ENCODE data around the gene THADA. TPM values are rescaled to one million over a fixed set of nuclear protein-coding genes. Genes with fewer than 3 reads are reported as not detected.

THADA gene
- total RNA-seq, 1 donor, result 39.4 TPM

DNA sequence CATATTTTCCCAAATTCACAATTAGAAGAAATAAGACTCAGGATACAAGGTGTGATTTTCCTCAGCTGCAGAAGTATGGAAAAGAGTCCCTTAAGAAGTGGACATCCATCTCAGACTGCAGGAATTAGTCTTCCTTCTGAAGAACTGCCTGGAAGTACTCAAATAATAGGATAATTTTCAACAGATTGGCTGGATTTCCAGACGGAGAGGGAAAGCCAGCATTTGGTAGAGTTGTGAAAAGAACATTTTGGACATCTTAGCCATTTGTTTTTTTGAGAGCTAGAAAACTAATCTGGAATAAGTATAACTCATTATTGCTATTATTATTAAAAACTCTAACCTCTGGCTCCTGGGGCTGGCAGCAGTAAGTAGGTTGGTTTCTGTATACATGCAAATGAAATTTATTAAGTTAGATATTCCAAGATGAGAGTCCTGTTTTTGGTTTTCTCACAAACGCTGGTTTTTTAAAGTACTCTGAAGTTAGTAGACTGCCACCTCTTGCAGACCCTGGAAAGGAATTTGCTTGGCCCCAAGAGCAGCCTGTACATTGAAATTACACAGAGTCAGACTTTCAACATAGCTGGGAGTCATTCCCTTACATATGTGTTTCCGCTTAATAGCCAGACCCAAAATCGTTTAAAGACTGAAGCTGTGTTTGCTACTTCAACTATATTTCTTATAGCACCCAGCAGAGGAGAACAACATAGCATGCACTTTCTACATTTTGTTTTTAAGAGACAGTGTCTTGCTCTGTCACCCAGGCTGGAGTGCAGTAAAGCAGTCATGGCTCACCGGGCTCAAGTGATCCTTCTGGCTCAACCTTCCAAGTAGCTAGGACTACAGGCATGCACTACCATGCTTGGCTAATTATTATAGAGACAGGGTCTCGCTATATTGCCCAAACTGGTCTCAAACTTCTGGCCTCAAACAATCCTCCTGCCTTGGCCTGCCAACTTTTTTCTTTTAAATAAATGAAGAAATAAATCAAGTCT is 142.4 kb downstream of the THADA start:
- no peak overlapping the region for H3K27ac ChIP-seq (ENCODE audit: low read depth, low read length)
- DNase-seq (ENCODE audit: insufficient read length, low spot score, missing footprints), result no peak

DNA sequence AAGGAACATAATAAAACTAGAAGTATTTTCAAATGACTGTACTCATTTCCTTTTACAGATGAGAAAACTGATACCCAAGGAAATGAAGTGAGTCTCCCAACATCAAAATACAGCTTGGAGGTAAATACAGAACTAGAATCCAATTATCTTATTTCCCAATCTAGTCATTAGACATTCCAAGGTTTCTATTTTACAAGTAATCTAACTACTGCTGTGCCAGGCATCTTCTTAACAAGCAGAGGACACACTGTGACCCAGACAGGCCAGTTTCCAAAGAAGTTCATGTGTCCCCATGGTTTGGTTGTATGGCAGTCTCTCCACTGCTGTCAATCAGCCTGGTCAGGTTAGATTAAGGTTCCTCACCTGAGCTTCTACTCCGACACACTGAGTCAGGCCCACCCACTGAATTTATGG is 143.5 kb downstream of the THADA start:
- H3K9me3 ChIP-seq (ENCODE audit: low read depth, low read length), result no peaks in the 10 kb centered on the region
- H3K79me2 ChIP-seq (ENCODE audit: insufficient read depth, low read length), result no peaks in the 10 kb centered on the region
- H2AFZ ChIP-seq (ENCODE audit: low read length), result no peak overlapping the region
- H3K4me2 ChIP-seq (ENCODE audit: insufficient read depth, low read length), result no peak overlapping the region
- DNase-seq (ENCODE audit: insufficient read length, low spot score, missing footprints), result no peak
- peaks cover 31% of the 10 kb centered on the region for H3K4me1 ChIP-seq (ENCODE audit: insufficient read depth, low read length)
- TF ChIP-seq, protein P1, sequence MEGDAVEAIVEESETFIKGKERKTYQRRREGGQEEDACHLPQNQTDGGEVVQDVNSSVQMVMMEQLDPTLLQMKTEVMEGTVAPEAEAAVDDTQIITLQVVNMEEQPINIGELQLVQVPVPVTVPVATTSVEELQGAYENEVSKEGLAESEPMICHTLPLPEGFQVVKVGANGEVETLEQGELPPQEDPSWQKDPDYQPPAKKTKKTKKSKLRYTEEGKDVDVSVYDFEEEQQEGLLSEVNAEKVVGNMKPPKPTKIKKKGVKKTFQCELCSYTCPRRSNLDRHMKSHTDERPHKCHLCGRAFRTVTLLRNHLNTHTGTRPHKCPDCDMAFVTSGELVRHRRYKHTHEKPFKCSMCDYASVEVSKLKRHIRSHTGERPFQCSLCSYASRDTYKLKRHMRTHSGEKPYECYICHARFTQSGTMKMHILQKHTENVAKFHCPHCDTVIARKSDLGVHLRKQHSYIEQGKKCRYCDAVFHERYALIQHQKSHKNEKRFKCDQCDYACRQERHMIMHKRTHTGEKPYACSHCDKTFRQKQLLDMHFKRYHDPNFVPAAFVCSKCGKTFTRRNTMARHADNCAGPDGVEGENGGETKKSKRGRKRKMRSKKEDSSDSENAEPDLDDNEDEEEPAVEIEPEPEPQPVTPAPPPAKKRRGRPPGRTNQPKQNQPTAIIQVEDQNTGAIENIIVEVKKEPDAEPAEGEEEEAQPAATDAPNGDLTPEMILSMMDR (IDR thresholded peaks at IDR 0.05; ENCODE audit: extremely low read depth, low read depth, low read length), result no peak
- no peaks in the 10 kb centered on the region for H3K36me3 ChIP-seq (ENCODE audit: insufficient read depth, low read length)
- no peaks in the 10 kb centered on the region for H3K27me3 ChIP-seq (ENCODE audit: insufficient read depth, low read length)
- no peak overlapping the region for H3K27ac ChIP-seq (ENCODE audit: low read depth, low read length)
- H4K20me1 ChIP-seq (ENCODE audit: insufficient read depth, low read length), result no peaks in the 10 kb centered on the region
- no peak overlapping the region for H3K4me3 ChIP-seq (ENCODE audit: insufficient read depth, low read length)

More for the DNA sequence above, 142.4 kb downstream of the THADA start:
- peaks cover 41% of the 10 kb centered on the region for H3K4me1 ChIP-seq (ENCODE audit: insufficient read depth, low read length)
- TF ChIP-seq, protein P1 (IDR thresholded peaks at IDR 0.05; ENCODE audit: extremely low read depth, low read depth, low read length), result no peak
- H3K27me3 ChIP-seq (ENCODE audit: insufficient read depth, low read length), result no peaks in the 10 kb centered on the region
- no peak overlapping the region for H3K4me2 ChIP-seq (ENCODE audit: insufficient read depth, low read length)
- H4K20me1 ChIP-seq (ENCODE audit: insufficient read depth, low read length), result no peaks in the 10 kb centered on the region
- no peaks in the 10 kb centered on the region for H3K79me2 ChIP-seq (ENCODE audit: insufficient read depth, low read length)
- H3K9me3 ChIP-seq (ENCODE audit: low read depth, low read length), result no peaks in the 10 kb centered on the region
- H3K36me3 ChIP-seq (ENCODE audit: insufficient read depth, low read length), result no peaks in the 10 kb centered on the region
- no peak overlapping the region for H2AFZ ChIP-seq (ENCODE audit: low read length)
- H3K4me3 ChIP-seq (ENCODE audit: insufficient read depth, low read length), result no peak overlapping the region

DNA sequence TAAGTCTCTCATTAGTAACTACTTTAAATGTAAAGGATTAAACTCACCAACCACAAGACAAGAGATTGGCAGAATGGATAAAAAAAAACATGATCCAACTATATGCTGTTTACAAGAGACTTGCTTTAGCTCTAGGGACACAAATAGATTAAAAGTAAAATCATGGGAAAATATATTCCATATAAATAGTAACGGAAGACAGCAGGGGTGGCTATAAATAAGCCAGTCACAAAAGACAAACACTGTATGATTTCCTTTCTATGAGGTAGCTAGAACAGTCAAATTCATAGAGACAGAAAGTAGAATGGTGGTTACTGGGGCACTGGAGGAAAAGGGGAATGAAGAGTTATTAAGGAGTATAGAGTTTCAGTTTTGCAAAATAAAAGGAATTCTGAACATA is 145.2 kb downstream of the THADA start:
- Histone ChIP-seq H3K4me2 (ENCODE audit: insufficient read depth, low read length) (no peak overlapping the region), H3K9me3 (ENCODE audit: low read depth, low read length) (no peaks in the 10 kb centered on the region), H3K27ac (ENCODE audit: low read depth, low read length) (no peak overlapping the region), H4K20me1 (ENCODE audit: insufficient read depth, low read length) (no peaks in the 10 kb centered on the region), H3K27me3 (ENCODE audit: insufficient read depth, low read length) (no peaks in the 10 kb centered on the region), H2AFZ (ENCODE audit: low read length) (no peak overlapping the region), H3K4me1 (ENCODE audit: insufficient read depth, low read length) (peaks cover 21% of the 10 kb centered on the region), H3K79me2 (ENCODE audit: insufficient read depth, low read length) (no peaks in the 10 kb centered on the region), H3K4me3 (ENCODE audit: insufficient read depth, low read length) (no peak overlapping the region), H3K36me3 (ENCODE audit: insufficient read depth, low read length) (peaks cover 5% of the 10 kb centered on the region)
- no peak for DNase-seq (ENCODE audit: insufficient read length, low spot score, missing footprints)
- TF ChIP-seq, protein P1 (IDR thresholded peaks at IDR 0.05; ENCODE audit: extremely low read depth, low read depth, low read length), result no peak

DNA sequence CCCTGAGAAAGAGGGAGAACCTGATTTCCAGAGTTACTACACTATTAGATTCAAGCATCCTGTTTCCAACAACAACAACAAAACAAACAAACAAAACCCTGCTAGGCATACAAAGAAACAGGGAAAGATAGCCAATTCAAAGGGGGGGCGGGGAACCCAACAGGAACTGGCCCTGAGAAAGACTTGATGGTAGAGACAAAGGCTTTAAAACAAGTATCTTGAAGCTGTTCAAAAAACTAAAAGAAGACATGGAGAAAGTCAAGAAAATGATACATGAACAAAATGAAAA is 147.1 kb downstream of the THADA start:
- Histone ChIP-seq H3K4me1 (ENCODE audit: insufficient read depth, low read length) (peaks cover 20% of the 10 kb centered on the region), H2AFZ (ENCODE audit: low read length) (no peak overlapping the region)

More for the DNA sequence above, 147.1 kb downstream of the THADA start:
- TF ChIP-seq, protein P1 (IDR thresholded peaks at IDR 0.05; ENCODE audit: extremely low read depth, low read depth, low read length), result no peak
- Histone ChIP-seq H3K9me3 (ENCODE audit: low read depth, low read length) (no peaks in the 10 kb centered on the region), H3K79me2 (ENCODE audit: insufficient read depth, low read length) (no peaks in the 10 kb centered on the region), H3K27me3 (ENCODE audit: insufficient read depth, low read length) (no peaks in the 10 kb centered on the region), H3K27ac (ENCODE audit: low read depth, low read length) (no peak overlapping the region), H3K4me3 (ENCODE audit: insufficient read depth, low read length) (no peak overlapping the region), H3K36me3 (ENCODE audit: insufficient read depth, low read length) (peaks cover 5% of the 10 kb centered on the region), H4K20me1 (ENCODE audit: insufficient read depth, low read length) (no peaks in the 10 kb centered on the region), H3K4me2 (ENCODE audit: insufficient read depth, low read length) (no peak overlapping the region)
- DNase-seq (ENCODE audit: insufficient read length, low spot score, missing footprints), result no peak

Data from osteoblast (primary cell).